Retinal pigment epithelial cell (primary cell): ENCODE data around the gene PAFAH1B2.

Experiments
- DNase-seq: peaks from one replicate; pipeline ENCODE4 v3.0.0-alpha.2; 2010; ENCODE audit warnings: low read depth
- H3K4me3 ChIP-seq: 2 replicates; pipeline ENCODE4 v1.5.1; 2011; ENCODE audit warnings: mild to moderate bottlenecking, low read length, control low read depth, moderate library complexity
- CTCF ChIP-seq: conservative IDR thresholded peaks from 2 replicates; pipeline ENCODE4 v1.5.1; 2011; ENCODE audit warnings: low read depth, low read length, control low read depth, inconsistent platforms

PAFAH1B2 gene

DNA sequence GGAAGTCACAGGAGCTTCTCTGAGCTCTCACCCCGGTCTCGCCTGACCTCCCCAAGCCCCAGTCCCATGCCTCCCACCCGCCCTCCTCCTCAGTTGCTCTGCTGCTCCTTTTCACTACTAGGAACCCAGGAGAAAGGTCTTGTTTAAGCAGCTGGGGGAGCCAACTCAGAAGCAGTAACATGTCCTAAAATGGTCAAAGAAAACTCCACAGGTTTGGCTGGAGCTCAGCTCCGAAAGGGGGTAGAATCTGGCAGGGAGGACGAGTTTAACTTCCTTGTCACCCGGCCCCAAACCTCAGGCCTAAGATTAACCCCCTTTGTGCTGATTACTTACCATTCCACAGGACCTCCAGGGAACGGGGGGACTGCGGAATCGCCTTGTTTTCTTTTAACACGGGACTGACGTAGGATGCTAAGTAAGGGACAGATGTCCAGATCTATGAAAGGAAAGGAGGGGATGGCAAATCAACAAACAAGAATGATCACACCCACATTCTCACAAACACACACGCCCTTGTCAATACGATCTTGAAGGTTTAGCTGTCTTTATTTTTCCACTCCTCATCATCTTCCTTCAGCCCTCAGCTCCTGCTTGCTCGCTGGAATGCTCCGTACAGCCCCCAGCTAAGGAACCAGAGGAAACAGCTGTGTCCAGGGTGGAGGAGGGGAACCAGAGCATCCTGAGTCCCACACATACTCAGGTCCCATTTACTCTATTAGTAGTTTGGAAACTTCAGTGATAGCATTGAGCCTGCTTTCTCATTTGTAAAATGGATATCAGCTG lies 74.2 kb downstream of the PAFAH1B2 start:
- no peak overlapping the region for H3K4me3 ChIP-seq
- no peak for TF ChIP-seq CTCF
- no peak for DNase-seq

DNA sequence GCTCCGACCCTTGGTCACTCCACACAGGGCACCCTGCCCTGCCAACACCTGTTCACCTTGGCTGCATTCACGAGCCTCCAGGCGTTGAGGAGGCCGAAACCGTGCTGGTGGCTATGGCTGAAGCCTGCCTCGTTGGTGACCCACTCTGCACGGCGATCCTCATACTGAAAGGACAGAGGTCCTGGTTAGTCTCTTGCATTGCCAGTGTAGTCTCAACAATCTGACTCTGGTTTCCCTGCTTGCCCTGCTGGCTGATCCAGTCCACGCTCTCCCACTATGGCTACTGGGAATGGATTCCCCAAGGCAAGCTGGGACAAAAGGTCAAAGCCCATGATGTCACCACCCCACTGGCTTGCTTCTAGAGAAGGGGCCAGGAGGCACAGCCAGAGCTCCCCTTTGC lies 74.9 kb downstream of the PAFAH1B2 start:
- H3K4me3 ChIP-seq: no peak overlapping the region
- DNase-seq: no peak
- no peak for TF ChIP-seq CTCF

DNA sequence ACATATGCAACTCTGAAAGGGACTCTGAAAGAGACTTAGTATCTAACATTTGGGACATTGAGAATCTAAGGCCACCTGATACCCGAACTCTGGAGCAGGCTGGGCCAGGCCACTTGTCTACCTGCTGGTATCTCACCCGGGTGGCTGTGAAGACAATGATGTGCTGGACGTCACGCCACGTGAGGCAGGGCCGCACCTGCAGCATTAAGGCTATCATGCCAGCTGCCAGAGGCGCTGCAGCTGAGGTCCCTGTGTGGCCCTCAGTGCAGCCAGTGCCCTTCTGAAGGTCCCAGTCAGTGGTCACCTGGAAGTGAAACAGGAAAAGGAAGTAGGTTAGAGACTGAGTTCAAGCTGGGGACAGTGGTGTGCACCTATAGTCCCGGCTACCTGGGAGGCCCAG lies 75.4 kb downstream of the PAFAH1B2 start:
- TF ChIP-seq CTCF: no peak
- no peak for DNase-seq
- no peak overlapping the region for H3K4me3 ChIP-seq

DNA sequence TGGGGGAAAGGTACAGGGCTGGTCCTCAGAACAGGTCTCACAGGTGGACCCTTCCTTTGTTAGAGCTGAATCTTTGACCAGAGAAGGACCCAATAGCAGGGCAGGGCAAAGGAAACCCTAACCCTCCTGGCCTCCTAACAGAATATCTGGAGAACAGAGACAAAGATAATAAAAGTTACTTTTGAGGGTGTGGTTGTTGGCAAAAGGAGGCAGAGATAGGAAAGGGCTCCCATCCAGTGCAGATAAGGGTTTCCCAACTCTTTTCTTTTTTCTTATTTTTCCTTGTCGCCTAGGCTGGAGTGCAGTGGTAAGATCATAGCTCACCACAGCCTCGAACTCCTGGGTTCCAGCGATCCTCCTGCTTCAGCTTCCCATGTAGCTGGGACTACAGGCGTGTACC lies 75.9 kb downstream of the PAFAH1B2 start:
- no peak for DNase-seq
- H3K4me3 ChIP-seq: no peak overlapping the region
- TF ChIP-seq CTCF: no peak

GRCh38 chr11:117220568-117220967 lies 76.5 kb downstream of the PAFAH1B2 start:
- no peak for TF ChIP-seq CTCF
- no peak overlapping the region for H3K4me3 ChIP-seq
- DNase-seq: no peak

DNA sequence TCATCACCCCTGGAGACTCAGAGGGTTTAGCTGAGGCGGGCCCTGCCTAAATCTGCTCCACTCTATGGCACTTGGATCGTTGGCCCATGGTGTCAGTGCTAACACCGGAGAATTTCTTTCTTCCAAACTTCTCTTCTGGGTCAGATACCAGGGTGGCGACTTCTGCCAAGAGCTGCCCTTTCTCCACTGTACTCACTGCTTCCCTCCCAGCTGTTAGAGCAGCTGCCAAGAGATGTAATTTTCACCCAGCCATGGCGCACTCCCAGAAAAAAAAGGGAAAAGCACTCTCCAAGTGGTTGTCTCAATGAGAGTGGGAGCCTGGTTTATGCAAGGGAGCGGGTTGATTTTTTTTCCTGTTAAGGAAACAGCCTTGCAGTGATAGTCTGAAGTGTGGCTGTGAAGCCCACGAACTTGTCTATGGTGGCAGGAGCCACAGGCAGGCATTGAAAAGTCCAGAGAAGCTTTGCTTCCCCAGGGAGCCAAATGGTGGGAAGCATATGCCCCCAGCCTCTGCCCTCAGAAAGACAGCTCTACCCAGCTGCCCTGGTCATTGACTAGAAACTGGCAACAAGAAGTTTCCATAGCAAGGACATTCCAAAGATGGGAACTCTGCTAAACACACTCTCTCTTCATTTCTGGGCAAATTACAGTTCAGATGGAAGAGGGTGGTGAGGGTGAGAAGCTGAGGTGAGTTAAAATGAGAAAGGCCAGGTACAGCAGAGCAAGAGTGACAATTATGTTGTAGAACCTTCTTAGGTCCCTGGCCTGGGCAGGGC lies 77.1 kb downstream of the PAFAH1B2 start:
- H3K4me3 ChIP-seq: no peak overlapping the region
- no peak for DNase-seq
- no peak for TF ChIP-seq CTCF
